HEK293 (cell line): Measurements from ENCODE around the gene DCUN1D3.

Experiments
- CTCF ChIA-PET: fragments of 350-600 bp; formaldehyde crosslinking; extraction: SDS; loops from one replicate; lab custom pipeline; 2021; ENCODE audit warnings: antibody characterized with exemption; lab: Yijun Ruan, JAX
- POLR2A ChIA-PET: fragments of 300-600 bp; formaldehyde crosslinking; extraction: SDS; loops from one replicate; lab custom pipeline; 2020; ENCODE audit warnings: antibody characterized with exemption, inconsistent platforms; lab: Yijun Ruan, JAX
- H3K27ac ChIP-seq: fragments of 200-500 bp; sonication (Bioruptor generic); 2 replicates; pipeline ENCODE4 v1.5.1; 2014; ENCODE audit warnings: low read depth, low read length, control low read depth, inconsistent platforms; ENCODE audit errors: extremely low read depth
- H3K36me3 ChIP-seq, 2 experiments: fragments of 200-500 bp in 1 of 2; sonication (Bioruptor generic) in 1 of 2; 1 replicate in 1 of 2; 2 replicates in 1 of 2; pipeline ENCODE4 v1.5.1; 2014 to 2017; ENCODE audit warnings: inconsistent platforms in 2 of 2, low read length in 2 of 2; ENCODE audit not compliant: control insufficient read depth in 2 of 2, insufficient read depth in 1 of 2
- H3K4me1 ChIP-seq: fragments of 200-500 bp; sonication (Bioruptor generic); 2 replicates; pipeline ENCODE4 v1.5.1; 2014; ENCODE audit warnings: mild to moderate bottlenecking, low read length, inconsistent platforms; ENCODE audit not compliant: control insufficient read depth, insufficient read depth
- H3K4me3 ChIP-seq: 2 replicates; pipeline ENCODE4 v1.5.1; 2011; ENCODE audit warnings: low read depth, mild to moderate bottlenecking, control low read depth, low read length, moderate library complexity
- H3K9me3 ChIP-seq: fragments of 200-500 bp; sonication (Bioruptor generic); 2 replicates; pipeline ENCODE4 v1.5.1; 2014; ENCODE audit warnings: low read depth, low read length, inconsistent platforms; ENCODE audit not compliant: control insufficient read depth, insufficient read depth
- GLI4 ChIP-seq: fragments of 450-650 bp; formaldehyde crosslinking; IDR thresholded peaks from 2 replicates; pipeline ENCODE4 v1.5.1; 2016; ENCODE audit warnings: missing biosample characterization, missing genetic modification characterization
- GLIS2 ChIP-seq: fragments of 450-650 bp; formaldehyde crosslinking; IDR thresholded peaks from 2 replicates; pipeline ENCODE4 v1.5.1; 2016; ENCODE audit warnings: missing biosample characterization, missing genetic modification characterization
- KLF16 ChIP-seq: fragments of 450-650 bp; formaldehyde crosslinking; IDR thresholded peaks from 2 replicates; pipeline ENCODE4 v1.5.1; 2017; ENCODE audit warnings: missing biosample characterization, missing genetic modification characterization
- KLF8 ChIP-seq: fragments of 450-650 bp; formaldehyde crosslinking; IDR thresholded peaks from 2 replicates; pipeline ENCODE4 v1.5.1; 2016; ENCODE audit warnings: missing biosample characterization, missing genetic modification characterization
- MZF1 ChIP-seq: fragments of 450-650 bp; formaldehyde crosslinking; IDR thresholded peaks from 2 replicates; pipeline ENCODE4 v1.5.1; 2017; ENCODE audit warnings: missing biosample characterization, missing genetic modification characterization, borderline replicate concordance
- SALL2 ChIP-seq: fragments of 450-650 bp; formaldehyde crosslinking; IDR thresholded peaks from 2 replicates; pipeline ENCODE4 v1.5.0; 2017; ENCODE audit warnings: missing biosample characterization, mild to moderate bottlenecking, missing genetic modification characterization, borderline replicate concordance
- SP2 ChIP-seq: fragments of 450-650 bp; formaldehyde crosslinking; IDR thresholded peaks from 2 replicates; pipeline ENCODE4 v1.5.1; 2016; ENCODE audit warnings: missing biosample characterization, missing genetic modification characterization
- SP3 ChIP-seq: fragments of 450-650 bp; formaldehyde crosslinking; IDR thresholded peaks from 2 replicates; pipeline ENCODE4 v1.5.1; 2016; ENCODE audit warnings: missing biosample characterization, missing genetic modification characterization
- ZBTB49 ChIP-seq: fragments of 450-650 bp; formaldehyde crosslinking; IDR thresholded peaks from 2 replicates; pipeline ENCODE4 v1.5.1; 2016; ENCODE audit warnings: missing biosample characterization, missing genetic modification characterization, low read depth
- ZBTB6 ChIP-seq: fragments of 450-650 bp; formaldehyde crosslinking; IDR thresholded peaks from 2 replicates; pipeline ENCODE4 v1.5.1; 2017; ENCODE audit warnings: missing biosample characterization, missing genetic modification characterization
- ZNF174 ChIP-seq: fragments of 450-650 bp; formaldehyde crosslinking; IDR thresholded peaks from 2 replicates; pipeline ENCODE4 v1.5.0; 2017; ENCODE audit warnings: missing biosample characterization, mild to moderate bottlenecking, missing genetic modification characterization
- ZNF19 ChIP-seq: fragments of 450-650 bp; formaldehyde crosslinking; IDR thresholded peaks from 2 replicates; pipeline ENCODE4; 2016; ENCODE audit warnings: missing biosample characterization, missing genetic modification characterization, low read depth
- ZNF221 ChIP-seq: fragments of 450-650 bp; formaldehyde crosslinking; IDR thresholded peaks from 2 replicates; pipeline ENCODE4 v1.5.1; 2017; ENCODE audit warnings: missing biosample characterization, missing genetic modification characterization, borderline replicate concordance
- ZNF350 ChIP-seq: fragments of 450-650 bp; formaldehyde crosslinking; IDR thresholded peaks from 2 replicates; pipeline ENCODE4 v1.5.0; 2017; ENCODE audit warnings: missing biosample characterization, mild to moderate bottlenecking, missing genetic modification characterization
- ZNF449 ChIP-seq: fragments of 450-650 bp; formaldehyde crosslinking; IDR thresholded peaks from 2 replicates; pipeline ENCODE4 v1.5.1; 2017; ENCODE audit warnings: missing biosample characterization, mild to moderate bottlenecking, missing genetic modification characterization, moderate library complexity
- ZNF544 ChIP-seq: fragments of 450-650 bp; formaldehyde crosslinking; IDR thresholded peaks from 2 replicates; pipeline ENCODE4 v1.5.0; 2017; ENCODE audit warnings: missing biosample characterization, missing genetic modification characterization
- ZNF561 ChIP-seq: fragments of 450-650 bp; IDR thresholded peaks from 2 replicates; pipeline ENCODE4 v1.5.1; 2018; ENCODE audit warnings: missing biosample characterization, missing genetic modification characterization, borderline replicate concordance
- ZNF571 ChIP-seq: fragments of 450-650 bp; formaldehyde crosslinking; IDR thresholded peaks from 2 replicates; pipeline ENCODE4 v1.5.0; 2017; ENCODE audit warnings: missing biosample characterization, missing genetic modification characterization
- ZNF645 ChIP-seq: fragments of 450-650 bp; formaldehyde crosslinking; IDR thresholded peaks from 2 replicates; pipeline ENCODE4; 2016; ENCODE audit warnings: missing biosample characterization, missing genetic modification characterization
- ZNF660 ChIP-seq: fragments of 450-650 bp; IDR thresholded peaks from 2 replicates; pipeline ENCODE4 v1.5.1; 2018; ENCODE audit warnings: missing biosample characterization, mild to moderate bottlenecking, missing genetic modification characterization
- ZSCAN16 ChIP-seq: fragments of 450-650 bp; formaldehyde crosslinking; IDR thresholded peaks from 2 replicates; pipeline ENCODE4 v1.5.1; 2016; ENCODE audit warnings: missing biosample characterization, missing genetic modification characterization
- TF ChIP-seq, protein P1 (sequence below): fragments of 450-650 bp; formaldehyde crosslinking; IDR thresholded peaks from 2 replicates; pipeline ENCODE4 v1.5.1; 2016; ENCODE audit warnings: missing biosample characterization, missing genetic modification characterization
- TF ChIP-seq, protein P2 (sequence below): fragments of 450-650 bp; formaldehyde crosslinking; IDR thresholded peaks from 2 replicates; pipeline ENCODE4 v1.5.1; 2016; ENCODE audit warnings: missing biosample characterization, missing genetic modification characterization

The DCUN1D3 gene

DNA sequence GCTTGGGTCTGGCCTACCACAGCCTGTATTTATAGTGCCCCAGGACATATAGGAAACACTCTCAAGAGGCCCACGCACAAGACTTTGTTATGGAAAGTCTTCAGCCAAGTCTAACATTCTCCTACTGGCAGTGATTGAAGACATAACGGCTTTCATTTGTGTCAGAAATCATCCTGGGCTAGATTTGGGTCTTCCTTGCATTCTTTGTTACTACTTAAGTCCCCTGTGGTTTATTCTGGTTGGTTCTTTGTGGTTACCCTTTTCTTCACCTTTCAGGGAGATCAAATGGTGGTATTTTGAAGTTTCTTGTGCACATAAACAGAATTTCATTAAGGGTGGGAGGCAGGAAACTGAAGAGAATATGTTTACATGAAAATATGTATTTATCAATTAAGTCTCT is 56.1 kb downstream of the DCUN1D3 start:
- no peak overlapping the region for H3K27ac ChIP-seq
- CTCF ChIA-PET, result interaction anchor here (0.9 kb wide), 1 partner anchor 9 kb away, joined by 3 read pairs; no protein-coding TSS in a partner anchor
- no peak overlapping the region for H3K4me3 ChIP-seq
- peaks cover 10 to 86% of the 10 kb centered on the region in 2 experiments for H3K36me3 ChIP-seq
- POLR2A ChIA-PET, result no interaction called here
- H3K9me3 ChIP-seq, result no peaks in the 10 kb centered on the region
- no peaks in the 10 kb centered on the region for H3K4me1 ChIP-seq
- no peak for TF ChIP-seq ZNF221 (tag by site-specific recombination)

GRCh38 chr16:20839504-20839903 is 60.7 kb downstream of the DCUN1D3 start:
- Histone ChIP-seq H3K4me1 (no peaks in the 10 kb centered on the region), H3K9me3 (no peaks in the 10 kb centered on the region), H3K4me3 (no peak overlapping the region), H3K27ac (no peak overlapping the region), H3K36me3 (peaks cover 30 to 84% of the 10 kb centered on the region in 2 experiments)
- ChIA-PET POLR2A (no interaction called here), CTCF (no interaction called here)
- no peak for TF ChIP-seq KLF16 (tag by site-specific recombination)
- no peak for TF ChIP-seq GLI4 (tag by site-specific recombination)
- TF ChIP-seq ZNF544 (tag by site-specific recombination), result no peak
- no peak for TF ChIP-seq ZNF561 (tag by site-specific recombination)
- TF ChIP-seq ZSCAN16, result no peak
- no peak for TF ChIP-seq GLIS2 (tag by site-specific recombination)
- TF ChIP-seq ZNF645 (tag by site-specific recombination), result no peak

- TF ChIP-seq, protein P1, sequence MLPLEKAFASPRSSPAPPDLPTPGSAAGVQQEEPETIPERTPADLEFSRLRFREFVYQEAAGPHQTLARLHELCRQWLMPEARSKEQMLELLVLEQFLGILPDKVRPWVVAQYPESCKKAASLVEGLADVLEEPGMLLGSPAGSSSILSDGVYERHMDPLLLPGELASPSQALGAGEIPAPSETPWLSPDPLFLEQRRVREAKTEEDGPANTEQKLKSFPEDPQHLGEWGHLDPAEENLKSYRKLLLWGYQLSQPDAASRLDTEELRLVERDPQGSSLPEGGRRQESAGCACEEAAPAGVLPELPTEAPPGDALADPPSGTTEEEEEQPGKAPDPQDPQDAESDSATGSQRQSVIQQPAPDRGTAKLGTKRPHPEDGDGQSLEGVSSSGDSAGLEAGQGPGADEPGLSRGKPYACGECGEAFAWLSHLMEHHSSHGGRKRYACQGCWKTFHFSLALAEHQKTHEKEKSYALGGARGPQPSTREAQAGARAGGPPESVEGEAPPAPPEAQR, result no peak
- TF ChIP-seq ZNF571 (tag by site-specific recombination), result no peak
- TF ChIP-seq SALL2 (tag by site-specific recombination), result no peak
- no peak for TF ChIP-seq ZNF19 (tag by site-specific recombination)
- no peak for TF ChIP-seq MZF1 (tag by site-specific recombination)
- TF ChIP-seq ZNF350 (tag by site-specific recombination), result no peak
- TF ChIP-seq, protein P2, sequence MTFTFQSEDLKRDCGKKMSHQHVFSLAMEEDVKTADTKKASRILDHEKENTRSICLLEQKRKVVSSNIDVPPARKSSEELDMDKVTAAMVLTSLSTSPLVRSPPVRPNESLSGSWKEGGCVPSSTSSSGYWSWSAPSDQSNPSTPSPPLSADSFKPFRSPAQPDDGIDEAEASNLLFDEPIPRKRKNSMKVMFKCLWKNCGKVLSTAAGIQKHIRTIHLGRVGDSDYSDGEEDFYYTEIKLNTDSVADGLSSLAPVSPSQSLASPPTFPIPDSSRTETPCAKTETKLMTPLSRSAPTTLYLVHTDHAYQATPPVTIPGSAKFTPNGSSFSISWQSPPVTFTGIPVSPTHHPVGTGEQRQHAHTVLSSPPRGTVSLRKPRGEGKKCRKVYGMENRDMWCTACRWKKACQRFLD, result no peak
- no peak for TF ChIP-seq ZBTB49 (tag by site-specific recombination)
- no peak for TF ChIP-seq ZBTB6 (tag by site-specific recombination)
- no peak for TF ChIP-seq SP2 (tag by site-specific recombination)
- no peak for TF ChIP-seq ZNF449
- no peak for TF ChIP-seq ZNF660
- TF ChIP-seq KLF8 (tag by site-specific recombination), result no peak
- TF ChIP-seq ZNF174 (tag by site-specific recombination), result no peak
- no peak for TF ChIP-seq SP3 (tag by site-specific recombination)
- no peaks in the 10 kb centered on the region for H3K4me1 ChIP-seq
- ChIA-PET POLR2A (no interaction called here), CTCF (interaction anchor here (0.6 kb wide), 1 partner anchor 1242 kb away, joined by 3 read pairs; no protein-coding TSS in a partner anchor)
- no peak overlapping the region for H3K4me3 ChIP-seq
- no peak overlapping the region for H3K27ac ChIP-seq
- peaks cover 33 to 86% of the 10 kb centered on the region in 2 experiments for H3K36me3 ChIP-seq
- H3K9me3 ChIP-seq, result no peaks in the 10 kb centered on the region
Measured at GRCh38 chr16:20838240-20838639, 61.9 kb downstream of the DCUN1D3 start.
